ENCODE data around the gene UTP4. TPM values are rescaled to one million over a fixed set of nuclear protein-coding genes. Genes with fewer than 3 reads are reported as not detected.

The UTP4 gene
- polyA plus RNA-seq, 1 donor from 2014 or later: 18.5 TPM

- Histone ChIP-seq H3K79me2 (replicated peaks; ENCODE audit: insufficient read depth, low read length) (peaks cover 10% of the 10 kb centered on the region), H3F3A (ENCODE audit: insufficient read depth, low read length, poor library complexity, severe bottlenecking) (no peaks in the 10 kb centered on the region), H3K27me3 (ENCODE audit: insufficient read depth, low read depth, low read length) (no peaks in the 10 kb centered on the region), H3K9ac (ENCODE audit: low read length) (no peak overlapping the region), H3K4me3 (ENCODE audit: low read length) (no peak overlapping the region), H3K9me3 (ENCODE audit: low read length) (no peaks in the 10 kb centered on the region), H3K36me3 (ENCODE audit: insufficient read depth, low read length) (peaks cover 8% of the 10 kb centered on the region), H2AFZ (ENCODE audit: low read depth, low read length) (no peak overlapping the region), H4K20me1 (ENCODE audit: insufficient read depth) (no peaks in the 10 kb centered on the region), H3K4me2 (ENCODE audit: low read length) (no peak overlapping the region), H3K27ac (ENCODE audit: low read length) (no peak overlapping the region), H3K9me2 (ENCODE audit: insufficient read depth, low read length) (no peaks in the 10 kb centered on the region)
- TF ChIP-seq POLR2AphosphoS5 (IDR thresholded peaks at IDR 0.05) (no peak), CTCF (IDR thresholded peaks at IDR 0.05; ENCODE audit: poor library complexity, severe bottlenecking) (no peak), EP300 (conservative IDR thresholded peaks at IDR 0.05; ENCODE audit: poor library complexity, severe bottlenecking) (no peak), MXI1 (conservative IDR thresholded peaks at IDR 0.05; ENCODE audit: poor library complexity, severe bottlenecking) (no peak), EZH2 (IDR thresholded peaks at IDR 0.05; ENCODE audit: borderline replicate concordance, insufficient read depth, low read length, poor library complexity, severe bottlenecking) (no peak), TAF1 (IDR thresholded peaks at IDR 0.05; ENCODE audit: low read depth) (no peak), REST (IDR thresholded peaks at IDR 0.05; ENCODE audit: borderline replicate concordance) (no peak), SMC3 (conservative IDR thresholded peaks at IDR 0.05; ENCODE audit: poor library complexity) (no peak), RAD21 (conservative IDR thresholded peaks at IDR 0.05) (no peak)
Observed at GRCh38 chr16:69118468-69118867, 14.0 kb upstream of the UTP4 start.

- no peak overlapping the region for H2AFZ ChIP-seq (ENCODE audit: low read depth, low read length)
- H3K27me3 ChIP-seq (ENCODE audit: insufficient read depth, low read depth, low read length): no peaks in the 10 kb centered on the region
- H3K27ac ChIP-seq (ENCODE audit: low read length): no peak overlapping the region
- peaks cover 11% of the 10 kb centered on the region for H3K79me2 ChIP-seq (replicated peaks; ENCODE audit: insufficient read depth, low read length)
- peaks cover 8% of the 10 kb centered on the region for H3K36me3 ChIP-seq (ENCODE audit: insufficient read depth, low read length)
- no peaks in the 10 kb centered on the region for H4K20me1 ChIP-seq (ENCODE audit: insufficient read depth)
- TF ChIP-seq RAD21 (conservative IDR thresholded peaks at IDR 0.05) (no peak), EP300 (conservative IDR thresholded peaks at IDR 0.05; ENCODE audit: poor library complexity, severe bottlenecking) (no peak), POLR2AphosphoS5 (IDR thresholded peaks at IDR 0.05) (no peak), EZH2 (IDR thresholded peaks at IDR 0.05; ENCODE audit: borderline replicate concordance, insufficient read depth, low read length, poor library complexity, severe bottlenecking) (no peak), CTCF (IDR thresholded peaks at IDR 0.05; ENCODE audit: poor library complexity, severe bottlenecking) (no peak), SMC3 (conservative IDR thresholded peaks at IDR 0.05; ENCODE audit: poor library complexity) (no peak), REST (IDR thresholded peaks at IDR 0.05; ENCODE audit: borderline replicate concordance) (no peak), TAF1 (IDR thresholded peaks at IDR 0.05; ENCODE audit: low read depth) (no peak), MXI1 (conservative IDR thresholded peaks at IDR 0.05; ENCODE audit: poor library complexity, severe bottlenecking) (no peak)
- no peaks in the 10 kb centered on the region for H3K9me3 ChIP-seq (ENCODE audit: low read length)
- no peaks in the 10 kb centered on the region for H3K9me2 ChIP-seq (ENCODE audit: insufficient read depth, low read length)
- no peak overlapping the region for H3K9ac ChIP-seq (ENCODE audit: low read length)
- no peak overlapping the region for H3K4me3 ChIP-seq (ENCODE audit: low read length)
- H3K4me2 ChIP-seq (ENCODE audit: low read length): no peak overlapping the region
- H3F3A ChIP-seq (ENCODE audit: insufficient read depth, low read length, poor library complexity, severe bottlenecking): no peaks in the 10 kb centered on the region
Observed at GRCh38 chr16:69118994-69119393, 13.5 kb upstream of the UTP4 start.
